ENCODE data around the gene FBRS.
"Not testable (repeated sequence)": the region's sequence is repeated elsewhere in the genome, so short reads cannot be mapped to it uniquely, and the experiment has no call there.

GRCh38 chr16:30632454-30632853, 25.8 kb upstream of the FBRS start:
- not testable (repeated sequence) for TF ChIP-seq POLR2A, CTCF (IDR thresholded peaks at IDR 0.05)

Data from right lobe of liver (tissue), 4 donors.